Measurements from ENCODE around the gene MTTP.

The MTTP gene

DNA sequence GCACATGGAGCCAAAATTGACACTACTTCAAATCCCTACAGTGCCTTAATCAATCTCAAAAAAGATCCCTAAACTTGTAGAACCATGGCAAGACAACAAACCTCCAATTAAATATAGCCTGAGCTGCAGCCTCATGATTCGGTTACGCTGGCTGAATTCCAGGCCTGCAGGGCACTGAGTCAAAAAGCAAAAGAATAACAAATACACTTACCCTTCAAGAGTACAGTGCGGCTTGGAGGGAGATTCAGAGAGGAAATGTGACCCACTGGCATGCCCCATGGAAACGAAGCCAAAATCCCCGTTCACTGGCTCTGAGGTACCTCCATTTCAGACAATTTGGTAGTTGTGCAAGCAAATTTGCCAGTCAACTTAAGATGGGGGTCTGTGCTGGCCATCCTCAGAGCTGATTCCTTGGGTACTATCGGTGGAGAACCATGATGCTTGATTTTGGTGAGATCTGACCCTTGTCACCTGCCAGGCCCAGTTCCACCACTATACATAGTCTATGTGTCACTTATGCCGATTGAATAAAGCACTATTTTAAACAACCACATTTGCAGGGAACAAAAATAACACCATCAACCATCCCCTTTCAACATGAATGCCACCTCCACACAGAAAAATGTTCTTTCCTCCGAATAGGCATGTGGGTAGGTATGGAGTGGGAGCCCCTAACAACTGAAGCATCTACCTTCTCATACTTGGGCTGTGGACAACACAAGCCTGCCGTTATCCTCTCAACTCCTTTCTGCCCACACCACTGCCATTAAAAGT, 80.9 kb downstream of the MTTP start:
- no peak overlapping the region for H3K27ac ChIP-seq (ENCODE audit: low read depth, low read length)
- H4K20me1 ChIP-seq (ENCODE audit: low read depth, low read length) = no peaks in the 10 kb centered on the region
- H3K79me2 ChIP-seq (ENCODE audit: insufficient read depth, low read length) = no peaks in the 10 kb centered on the region
- H3K4me3 ChIP-seq (ENCODE audit: insufficient read depth, low read length, poor library complexity, severe bottlenecking) = no peak overlapping the region
- no peaks in the 10 kb centered on the region for H3K9me3 ChIP-seq (ENCODE audit: insufficient read depth, low read length)
- no peaks in the 10 kb centered on the region for H3K9me2 ChIP-seq (replicated peaks; ENCODE audit: insufficient read depth, low read length)
- TF ChIP-seq, protein P1, sequence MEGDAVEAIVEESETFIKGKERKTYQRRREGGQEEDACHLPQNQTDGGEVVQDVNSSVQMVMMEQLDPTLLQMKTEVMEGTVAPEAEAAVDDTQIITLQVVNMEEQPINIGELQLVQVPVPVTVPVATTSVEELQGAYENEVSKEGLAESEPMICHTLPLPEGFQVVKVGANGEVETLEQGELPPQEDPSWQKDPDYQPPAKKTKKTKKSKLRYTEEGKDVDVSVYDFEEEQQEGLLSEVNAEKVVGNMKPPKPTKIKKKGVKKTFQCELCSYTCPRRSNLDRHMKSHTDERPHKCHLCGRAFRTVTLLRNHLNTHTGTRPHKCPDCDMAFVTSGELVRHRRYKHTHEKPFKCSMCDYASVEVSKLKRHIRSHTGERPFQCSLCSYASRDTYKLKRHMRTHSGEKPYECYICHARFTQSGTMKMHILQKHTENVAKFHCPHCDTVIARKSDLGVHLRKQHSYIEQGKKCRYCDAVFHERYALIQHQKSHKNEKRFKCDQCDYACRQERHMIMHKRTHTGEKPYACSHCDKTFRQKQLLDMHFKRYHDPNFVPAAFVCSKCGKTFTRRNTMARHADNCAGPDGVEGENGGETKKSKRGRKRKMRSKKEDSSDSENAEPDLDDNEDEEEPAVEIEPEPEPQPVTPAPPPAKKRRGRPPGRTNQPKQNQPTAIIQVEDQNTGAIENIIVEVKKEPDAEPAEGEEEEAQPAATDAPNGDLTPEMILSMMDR (IDR thresholded peaks at IDR 0.05; ENCODE audit: insufficient read depth, low read length, poor library complexity, severe bottlenecking) = no peak
- TF ChIP-seq EZH2phosphoT487 (conservative IDR thresholded peaks at IDR 0.05; ENCODE audit: low read length) = no peak
- H3F3A ChIP-seq (ENCODE audit: insufficient read depth) = no peaks in the 10 kb centered on the region
- H3K27me3 ChIP-seq (ENCODE audit: low read length) = no peaks in the 10 kb centered on the region
- no peak overlapping the region for H3K9ac ChIP-seq (ENCODE audit: low read length)
- H3K36me3 ChIP-seq (ENCODE audit: low read length) = no peaks in the 10 kb centered on the region
- no peak overlapping the region for H3K4me2 ChIP-seq (ENCODE audit: low read depth, low read length, poor library complexity, severe bottlenecking)
- H2AFZ ChIP-seq (ENCODE audit: low read depth, low read length, severe bottlenecking) = no peak overlapping the region

DNA sequence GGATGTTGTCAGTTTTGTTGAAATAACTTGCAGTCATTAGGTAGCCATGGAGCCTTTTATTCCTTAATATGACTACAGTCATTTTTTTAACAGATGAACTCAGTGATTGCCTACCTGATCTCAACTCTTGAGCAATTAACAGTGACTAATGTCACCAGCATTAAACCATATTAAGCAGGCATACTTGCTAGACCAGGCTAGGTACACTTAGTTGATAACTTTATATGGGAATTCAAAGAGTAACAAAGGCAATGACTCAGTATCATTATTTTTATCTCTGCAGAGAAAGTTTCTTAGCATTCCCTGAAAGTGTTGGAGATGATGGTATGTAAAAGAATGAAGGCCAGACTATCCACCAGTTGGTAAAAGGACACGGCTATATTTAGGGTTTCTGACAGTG, 83.2 kb downstream of the MTTP start, which contains the start of gene C4orf54:
TSS of gene C4orf54 (minus strand) at position 31 of the 400 bp plus-strand sequence. CDS start 3,180 bp downstream, outside the sequence.
- H3F3A ChIP-seq (ENCODE audit: insufficient read depth) = no peaks in the 10 kb centered on the region
- H3K27ac ChIP-seq (ENCODE audit: low read depth, low read length) = no peak within 1 kb of the TSS
- no peak within 1 kb of the TSS for H2AFZ ChIP-seq (ENCODE audit: low read depth, low read length, severe bottlenecking)
- H4K20me1 ChIP-seq (ENCODE audit: low read depth, low read length) = no peaks in the 10 kb centered on the region
- H3K9ac ChIP-seq (ENCODE audit: low read length) = no peak within 1 kb of the TSS
- no peaks in the 10 kb centered on the region for H3K36me3 ChIP-seq (ENCODE audit: low read length)
- H3K79me2 ChIP-seq (ENCODE audit: insufficient read depth, low read length) = no peaks in the 10 kb centered on the region
- H3K4me3 ChIP-seq (ENCODE audit: insufficient read depth, low read length, poor library complexity, severe bottlenecking) = no peak within 1 kb of the TSS
- no peak within 1 kb of the TSS for H3K4me2 ChIP-seq (ENCODE audit: low read depth, low read length, poor library complexity, severe bottlenecking)
- no peaks in the 10 kb centered on the region for H3K9me2 ChIP-seq (replicated peaks; ENCODE audit: insufficient read depth, low read length)
- TF ChIP-seq EZH2phosphoT487 (conservative IDR thresholded peaks at IDR 0.05; ENCODE audit: low read length) = no peak
- TF ChIP-seq, protein P1 (IDR thresholded peaks at IDR 0.05; ENCODE audit: insufficient read depth, low read length, poor library complexity, severe bottlenecking) = no peak
- H3K9me3 ChIP-seq (ENCODE audit: insufficient read depth, low read length) = no peaks in the 10 kb centered on the region
- no peaks in the 10 kb centered on the region for H3K27me3 ChIP-seq (ENCODE audit: low read length)

DNA sequence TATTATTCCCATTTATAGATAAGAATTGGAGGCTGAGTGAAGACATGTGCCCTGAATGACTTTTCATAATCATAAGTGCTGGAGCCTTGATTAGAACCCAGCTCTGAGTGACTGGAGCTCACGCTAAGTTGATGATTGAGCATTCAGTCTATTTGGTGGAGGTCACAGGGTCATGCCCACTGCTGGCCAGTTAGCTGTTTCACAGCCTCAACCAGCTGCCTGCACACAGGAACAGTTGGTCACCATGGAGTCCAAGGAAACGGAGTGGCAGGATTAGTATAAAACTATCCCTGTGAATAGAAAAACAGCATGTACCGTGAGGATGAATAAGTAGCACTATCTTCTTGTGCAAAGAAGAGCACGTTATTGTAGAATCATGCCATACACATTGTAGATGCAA, 84.0 kb downstream of the MTTP start:
- H3K9ac ChIP-seq (ENCODE audit: low read length) = no peak overlapping the region
- no peak overlapping the region for H3K4me2 ChIP-seq (ENCODE audit: low read depth, low read length, poor library complexity, severe bottlenecking)
- H4K20me1 ChIP-seq (ENCODE audit: low read depth, low read length) = no peaks in the 10 kb centered on the region
- TF ChIP-seq, protein P1 (IDR thresholded peaks at IDR 0.05; ENCODE audit: insufficient read depth, low read length, poor library complexity, severe bottlenecking) = no peak
- no peak for TF ChIP-seq EZH2phosphoT487 (conservative IDR thresholded peaks at IDR 0.05; ENCODE audit: low read length)
- H3K4me3 ChIP-seq (ENCODE audit: insufficient read depth, low read length, poor library complexity, severe bottlenecking) = no peak overlapping the region
- no peaks in the 10 kb centered on the region for H3K27me3 ChIP-seq (ENCODE audit: low read length)
- H3F3A ChIP-seq (ENCODE audit: insufficient read depth) = no peaks in the 10 kb centered on the region
- no peak overlapping the region for H2AFZ ChIP-seq (ENCODE audit: low read depth, low read length, severe bottlenecking)
- no peaks in the 10 kb centered on the region for H3K9me2 ChIP-seq (replicated peaks; ENCODE audit: insufficient read depth, low read length)
- H3K79me2 ChIP-seq (ENCODE audit: insufficient read depth, low read length) = no peaks in the 10 kb centered on the region
- no peaks in the 10 kb centered on the region for H3K9me3 ChIP-seq (ENCODE audit: insufficient read depth, low read length)
- H3K36me3 ChIP-seq (ENCODE audit: low read length) = no peaks in the 10 kb centered on the region
- no peak overlapping the region for H3K27ac ChIP-seq (ENCODE audit: low read depth, low read length)

Measured in SU-DHL-6 (cell line).